Measurements from ENCODE around the gene OR1N2.
"Not testable (repeated sequence)": the region's sequence is repeated elsewhere in the genome, so short reads cannot be mapped to it uniquely, and the experiment has no call there.

OR1N2 gene

DNA sequence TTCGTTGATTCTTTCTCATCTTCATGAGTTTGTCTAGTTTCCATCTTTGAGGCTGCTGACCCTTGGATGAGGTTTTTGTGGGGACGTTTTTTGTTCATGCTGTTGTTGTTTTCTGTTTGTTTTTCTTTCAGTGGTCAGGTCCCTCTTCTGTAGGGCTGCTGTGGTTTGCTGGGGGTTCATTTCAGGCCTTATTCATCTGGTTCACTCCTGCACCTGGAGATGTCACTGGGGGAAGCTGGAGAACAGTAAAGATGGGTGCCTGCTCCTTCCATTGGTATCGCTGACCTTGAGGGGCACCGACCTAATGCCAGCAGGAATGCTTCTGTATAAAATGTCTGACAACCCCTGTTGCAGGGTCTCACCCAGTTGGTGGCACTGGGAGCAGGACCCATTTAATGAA lies 8.5 kb downstream of the OR1N2 start:
- no peak for TF ChIP-seq CTCF (IDR thresholded peaks at IDR 0.05; ENCODE audit: low read depth, low read length)
- H3K4me3 ChIP-seq (replicated peaks in 1 of 2; ENCODE audit: low read depth in 2 of 2, low read length in 2 of 2) = no peak overlapping the region
- DNase-seq (ENCODE audit: low read depth in 2 of 2) = no peak

DNA sequence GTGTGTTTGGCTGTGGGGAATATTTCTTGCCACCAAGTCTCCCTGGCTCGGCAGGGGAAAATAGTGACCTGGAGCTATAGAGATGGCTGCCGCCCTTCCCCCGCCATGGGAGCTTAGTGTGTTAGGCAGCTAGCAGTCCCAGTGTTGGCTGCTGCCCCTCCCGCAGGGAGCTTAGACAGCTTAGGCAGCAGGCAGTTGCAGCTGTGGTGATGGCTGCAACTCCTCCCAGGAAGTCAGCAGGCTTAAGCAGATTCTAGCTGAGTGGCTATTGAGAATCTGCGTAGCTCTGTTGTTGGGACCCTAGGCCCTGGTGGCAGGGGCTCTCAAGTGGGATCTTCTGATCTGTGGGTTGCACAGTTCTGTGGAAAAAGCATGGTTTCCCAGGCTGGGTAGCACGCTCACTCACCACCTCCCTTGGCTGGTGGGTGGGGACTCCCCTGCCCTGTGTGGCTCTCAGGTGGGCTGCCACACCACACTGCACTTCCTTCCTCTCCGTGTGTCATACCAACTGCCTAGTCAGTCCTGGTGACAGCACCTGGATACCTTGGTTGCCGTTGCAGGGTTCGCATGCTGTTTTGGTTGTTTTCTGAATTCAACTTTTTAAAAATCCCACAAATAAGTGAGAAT lies 9.3 kb downstream of the OR1N2 start:
- DNase-seq (ENCODE audit: low read depth in 2 of 2) = no peak
- TF ChIP-seq CTCF (IDR thresholded peaks at IDR 0.05; ENCODE audit: low read depth, low read length) = no peak
- no peak overlapping the region for H3K4me3 ChIP-seq (replicated peaks in 1 of 2; ENCODE audit: low read depth in 2 of 2, low read length in 2 of 2)

GRCh38 chr9:122567901-122568300 lies 15.0 kb downstream of the OR1N2 start:
- H3K4me3 ChIP-seq (replicated peaks in 1 of 2; ENCODE audit: low read depth in 2 of 2, low read length in 2 of 2) = no peak overlapping the region
- no peak for TF ChIP-seq CTCF (IDR thresholded peaks at IDR 0.05; ENCODE audit: low read depth, low read length)
- no peak for DNase-seq (ENCODE audit: low read depth in 2 of 2)

DNA sequence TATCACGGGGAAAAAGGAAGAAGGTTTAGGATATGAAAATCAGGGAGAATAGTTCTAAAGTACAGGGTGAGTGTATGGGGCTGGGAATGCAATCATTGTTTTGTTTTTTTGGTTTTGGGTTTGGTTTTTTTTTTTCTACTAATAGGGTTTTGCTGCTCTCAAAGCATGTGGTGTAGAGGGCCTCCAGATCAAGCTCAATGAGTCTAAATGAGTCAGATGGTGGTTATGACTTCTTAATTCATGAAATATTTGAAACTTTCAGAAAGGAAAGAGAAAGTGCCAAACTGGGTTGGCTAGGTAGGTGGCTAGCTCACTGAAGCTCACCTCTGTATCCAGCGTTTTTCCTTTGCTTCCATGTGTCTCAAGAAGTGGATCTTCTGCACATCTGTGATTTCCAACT lies 19.5 kb downstream of the OR1N2 start:
- no peak overlapping the region for H3K4me3 ChIP-seq (replicated peaks in 1 of 2; ENCODE audit: low read depth in 2 of 2, low read length in 2 of 2)
- peak in 1 of 2 donors; percentile 2 for DNase-seq (ENCODE audit: low read depth in 2 of 2)
- TF ChIP-seq CTCF (IDR thresholded peaks at IDR 0.05; ENCODE audit: low read depth, low read length) = no peak

DNA sequence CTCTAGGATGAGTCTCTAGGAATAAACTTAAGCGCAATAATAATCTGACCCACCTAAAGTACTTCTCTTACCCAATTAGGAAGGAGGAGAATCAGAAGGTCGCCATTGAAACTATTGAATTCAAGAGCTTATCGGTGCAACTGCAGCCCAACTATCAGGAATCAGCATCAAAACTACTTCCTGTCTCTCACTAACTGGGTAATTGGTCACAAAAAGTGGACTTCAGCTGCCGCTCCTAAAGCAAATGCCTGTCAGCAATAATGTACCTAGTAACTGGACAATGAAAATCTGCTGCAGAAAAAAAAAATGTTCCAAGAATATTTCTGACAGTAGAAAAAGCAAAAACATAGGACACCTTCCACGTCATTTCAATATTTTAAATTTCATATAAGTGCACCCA lies 27.0 kb downstream of the OR1N2 start:
- no peak overlapping the region for H3K4me3 ChIP-seq (replicated peaks in 1 of 2; ENCODE audit: low read depth in 2 of 2, low read length in 2 of 2)
- no peak for TF ChIP-seq CTCF (IDR thresholded peaks at IDR 0.05; ENCODE audit: low read depth, low read length)
- DNase-seq (ENCODE audit: low read depth in 2 of 2) = no peak

- no peak for TF ChIP-seq CTCF (IDR thresholded peaks at IDR 0.05; ENCODE audit: low read depth, low read length)
- DNase-seq (ENCODE audit: low read depth in 2 of 2) = peak; percentile 65 to 68
- H3K4me3 ChIP-seq (replicated peaks in 1 of 2; ENCODE audit: low read depth in 2 of 2, low read length in 2 of 2) = no peak overlapping the region
Observed at GRCh38 chr9:122580360-122580759, 27.4 kb downstream of the OR1N2 start.

- H3K4me3 ChIP-seq (replicated peaks in 1 of 2; ENCODE audit: low read depth in 2 of 2, low read length in 2 of 2); DNase-seq (ENCODE audit: low read depth in 2 of 2): not testable (repeated sequence)
Observed at GRCh38 chr9:122583284-122583683, 30.4 kb downstream of the OR1N2 start, which contains the start of gene OR1L8. Gene OR1L8, minus strand, starts transcription at chr9:122583384. Its CDS starts 14,907 bp downstream, at chr9:122568477.
